ENCODE results near the gene AMPD3. TPM values are rescaled to one million over a fixed set of nuclear protein-coding genes. Genes with fewer than 3 reads are reported as not detected.

Gene AMPD3
- total RNA-seq, 1 experiment from 2014 or later: 5.9 TPM

- Histone ChIP-seq H3K79me2 (ENCODE audit: insufficient read depth, low read length) (no peaks in the 10 kb centered on the region), H3K56ac (ENCODE audit: insufficient read length, low read depth, low read length) (no peak overlapping the region), H3K27ac (ENCODE audit: insufficient read length, low read depth, low read length) (no peak overlapping the region), H2BK20ac (ENCODE audit: low read depth, low read length, poor library complexity, severe bottlenecking) (no peak overlapping the region), H2AK5ac (ENCODE audit: insufficient read length, low read length) (no peak overlapping the region), H3K23ac (ENCODE audit: insufficient read length, low read depth, low read length) (no peak overlapping the region), H3K9me3 (ENCODE audit: control insufficient read depth, low read depth, low read length) (no peaks in the 10 kb centered on the region), H3K9ac (ENCODE audit: extremely low read depth, insufficient read length, low read length) (no peak overlapping the region), H4K20me1 (ENCODE audit: control insufficient read depth, insufficient read depth, insufficient read length) (no peaks in the 10 kb centered on the region), H3K18ac (ENCODE audit: insufficient read length, low read depth, low read length) (no peak overlapping the region), H4K91ac (ENCODE audit: insufficient read length, low read depth, low read length) (no peak overlapping the region), H2BK5ac (ENCODE audit: insufficient read length, low read length) (no peak overlapping the region), H4K5ac (ENCODE audit: insufficient read length, low read depth, low read length) (no peak overlapping the region), H3K23me2 (ENCODE audit: insufficient read length, low read depth, low read length, poor library complexity, severe bottlenecking) (peaks cover 6% of the 10 kb centered on the region), H3K4me1 (ENCODE audit: insufficient read depth, low read length) (0 out of 2 replicates have a peak, but pooled peaks cover 2% of the 10 kb centered on the region), H2BK15ac (ENCODE audit: low read depth, low read length) (no peak overlapping the region), H3T11ph (ENCODE audit: low read length) (no peak overlapping the region), H2AFZ (ENCODE audit: low read length) (no peak overlapping the region), H3K79me1 (ENCODE audit: insufficient read depth, low read depth, low read length, poor library complexity, severe bottlenecking) (no peaks in the 10 kb centered on the region), H3K4ac (ENCODE audit: low read depth, low read length) (no peak overlapping the region), H3K14ac (ENCODE audit: insufficient read depth, low read length) (no peak overlapping the region), H3K4me2 (ENCODE audit: insufficient read depth, insufficient read length, low read length) (no peak overlapping the region), H2BK12ac (ENCODE audit: insufficient read length, low read depth, low read length) (no peak overlapping the region), H2BK120ac (ENCODE audit: low read depth, low read length, poor library complexity, severe bottlenecking) (no peak overlapping the region), H4K8ac (replicated peaks; ENCODE audit: insufficient read length, low read depth, low read length) (no peak overlapping the region), H3K27me3 (ENCODE audit: insufficient read depth, low read length) (no peaks in the 10 kb centered on the region)
- no peak for DNase-seq
- peaks cover 7% of the 10 kb centered on the region; the same call in 1 of the 2 replicates for H3K27me3 Mint-ChIP-seq (ENCODE audit: low read depth)
- no peaks in the 10 kb centered on the region; a peak in 1 of 5 replicates for H3K9me3 Mint-ChIP-seq
- H3K4me1 Mint-ChIP-seq: peaks cover 11 to 12% of the 10 kb centered on the region in 2 experiments
- TF ChIP-seq, protein P1, sequence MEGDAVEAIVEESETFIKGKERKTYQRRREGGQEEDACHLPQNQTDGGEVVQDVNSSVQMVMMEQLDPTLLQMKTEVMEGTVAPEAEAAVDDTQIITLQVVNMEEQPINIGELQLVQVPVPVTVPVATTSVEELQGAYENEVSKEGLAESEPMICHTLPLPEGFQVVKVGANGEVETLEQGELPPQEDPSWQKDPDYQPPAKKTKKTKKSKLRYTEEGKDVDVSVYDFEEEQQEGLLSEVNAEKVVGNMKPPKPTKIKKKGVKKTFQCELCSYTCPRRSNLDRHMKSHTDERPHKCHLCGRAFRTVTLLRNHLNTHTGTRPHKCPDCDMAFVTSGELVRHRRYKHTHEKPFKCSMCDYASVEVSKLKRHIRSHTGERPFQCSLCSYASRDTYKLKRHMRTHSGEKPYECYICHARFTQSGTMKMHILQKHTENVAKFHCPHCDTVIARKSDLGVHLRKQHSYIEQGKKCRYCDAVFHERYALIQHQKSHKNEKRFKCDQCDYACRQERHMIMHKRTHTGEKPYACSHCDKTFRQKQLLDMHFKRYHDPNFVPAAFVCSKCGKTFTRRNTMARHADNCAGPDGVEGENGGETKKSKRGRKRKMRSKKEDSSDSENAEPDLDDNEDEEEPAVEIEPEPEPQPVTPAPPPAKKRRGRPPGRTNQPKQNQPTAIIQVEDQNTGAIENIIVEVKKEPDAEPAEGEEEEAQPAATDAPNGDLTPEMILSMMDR (conservative IDR thresholded peaks at IDR 0.05): no peak
- H3K27ac Mint-ChIP-seq: no peak overlapping the region
- peak overlapping the region in 1 of 2 experiments; percentile 92; a peak in 3 of 5 replicates for H3K4me3 Mint-ChIP-seq
- no peaks in the 10 kb centered on the region for H3K36me3 Mint-ChIP-seq (ENCODE audit: insufficient read depth in 1 of 3, low read depth in 3 of 3)
Observed at GRCh38 chr11:10539339-10539738, 84.3 kb downstream of the AMPD3 start.
